Natural killer cell treated with Interleukin-12 subunit alpha and Interleukin-12 subunit beta and Interleukin-15 and Interleukin-18, amount 100 ng/mL, for 72 hours (primary cell): ENCODE data around the gene GID8. TPM values are rescaled to one million over a fixed set of nuclear protein-coding genes. Genes with fewer than 3 reads are reported as not detected.

Experiments used
- ATAC-seq, 2 donors: fragments of 150-1000 bp; cut with Tn5 transposase in 1 of 2; sonication (Bioruptor Pico), chemical (Tn5 transposase) in 1 of 2; 2 replicates each; pipeline ENCODE4 v1.10.0; 2021
- DNase-seq: peaks from one replicate; pipeline ENCODE4 v3.0.0; 2022; ENCODE audit warnings: low spot score
- H3K27ac Mint-ChIP-seq, 2 donors: 1 replicate in 1 of 2; 2 replicates in 1 of 2; pipeline ENCODE4 v1.8.0; 2022; ENCODE audit warnings: mixed read lengths in 2 of 2, mild to moderate bottlenecking in 1 of 2, moderate library complexity in 1 of 2
- H3K27me3 Mint-ChIP-seq, 2 donors: 1 replicate in 1 of 2; 2 replicates in 1 of 2; pipeline ENCODE4 v1.8.0; 2022; ENCODE audit warnings: mixed read lengths in 2 of 2
- H3K36me3 Mint-ChIP-seq: one replicate; pipeline ENCODE4 v1.8.0; 2022; ENCODE audit warnings: mixed read lengths
- H3K4me1 Mint-ChIP-seq, 2 donors: 1 replicate in 1 of 2; 2 replicates in 1 of 2; pipeline ENCODE4 v1.8.0; 2022; ENCODE audit warnings: low read depth in 2 of 2, mixed read lengths in 2 of 2, mild to moderate bottlenecking in 1 of 2
- H3K4me3 Mint-ChIP-seq: one replicate; pipeline ENCODE4 v1.8.0; 2022; ENCODE audit warnings: mixed read lengths
- H3K9me3 Mint-ChIP-seq: 2 replicates; pipeline ENCODE4 v1.8.0; 2022; ENCODE audit warnings: mixed read lengths
- total RNA-seq, 2 donors: library from RNA; stranded (reverse); gene quantifications; one replicate each; pipeline ENCODE4 v1.2.3, GENCODE V29; 2022

GID8 gene
- total RNA-seq, 2 donors from 2014 or later = 34.9 to 35.5 TPM

DNA sequence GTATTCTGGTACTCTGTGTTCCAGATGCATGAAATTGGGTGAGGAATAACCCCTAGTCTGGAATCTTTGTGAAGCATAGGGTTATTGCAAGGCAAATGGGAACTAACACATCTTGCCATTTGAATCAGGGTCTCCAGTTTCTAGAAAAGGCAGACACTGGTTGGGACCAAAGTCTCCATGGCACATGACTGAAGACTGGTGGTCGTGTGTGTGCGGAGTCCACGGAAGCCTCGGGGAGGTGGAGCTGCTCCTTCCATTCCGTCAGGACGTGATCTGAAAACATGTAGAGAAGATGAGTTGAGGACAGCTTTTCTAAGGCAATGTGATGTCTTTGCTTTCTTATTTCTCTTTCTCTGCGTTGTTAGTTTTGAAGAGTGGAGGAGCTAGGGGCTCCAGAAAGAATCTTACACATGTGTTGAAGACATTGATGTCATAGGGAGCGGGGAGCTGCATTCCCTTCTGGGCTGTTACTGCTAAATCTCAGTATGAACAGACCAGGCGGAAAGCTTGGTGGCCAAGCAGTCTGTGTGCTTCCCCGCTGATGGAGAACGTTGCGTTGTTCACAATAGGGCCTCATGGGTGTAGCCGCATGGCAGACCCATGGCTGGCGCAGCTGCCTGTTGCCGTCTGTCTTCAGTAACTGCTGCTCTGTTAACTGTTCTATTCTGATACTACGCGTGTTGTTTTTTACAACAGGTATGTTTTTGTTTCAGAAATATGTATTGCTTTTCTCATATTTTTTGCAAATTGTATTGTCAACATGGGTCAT lies 9.8 kb downstream of the GID8 start:
- Mint-ChIP-seq H3K9me3 (no peaks in the 10 kb centered on the region), H3K27me3 (no peaks in the 10 kb centered on the region), H3K4me1 (peaks cover 10 to 18% of the 10 kb centered on the region in 2 donors), H3K4me3 (no peak overlapping the region), H3K36me3 (peaks cover 15% of the 10 kb centered on the region), H3K27ac (no peak overlapping the region)
- no peak for DNase-seq
- no peak for ATAC-seq

DNA sequence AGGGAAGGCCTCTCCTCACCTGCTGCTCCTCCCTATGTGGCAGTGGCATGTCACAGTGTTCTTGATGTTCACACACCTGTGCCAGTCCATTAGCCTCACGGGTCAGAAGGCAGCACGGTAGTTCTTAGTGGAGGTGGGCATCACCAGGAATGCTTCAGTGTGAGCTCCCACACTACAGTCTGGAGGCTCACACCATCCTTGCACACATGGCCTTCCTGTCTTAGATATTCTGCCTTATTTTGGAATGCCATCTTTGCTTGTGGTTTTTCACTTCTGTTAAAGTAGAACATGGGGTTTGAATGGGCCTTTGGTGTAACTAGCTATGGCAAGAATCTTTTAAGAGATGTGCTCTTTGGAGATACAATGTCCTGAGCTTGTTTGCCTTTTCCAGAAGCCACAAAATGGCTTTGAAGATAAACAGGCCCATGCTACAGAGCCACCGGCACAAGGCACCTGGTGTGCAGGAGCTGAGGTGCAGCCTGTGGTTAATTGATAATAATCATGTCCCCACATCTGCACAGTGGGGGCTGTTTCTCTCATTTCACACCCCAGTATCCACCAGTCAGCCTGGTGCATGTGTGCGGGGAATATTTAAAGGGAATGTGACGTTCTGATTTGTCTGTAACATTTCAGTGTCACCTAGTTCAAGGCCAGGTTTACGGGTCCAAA lies 11.3 kb downstream of the GID8 start:
- Mint-ChIP-seq H3K4me3 (no peak overlapping the region), H3K36me3 (peaks cover 13% of the 10 kb centered on the region), H3K27ac (no peak overlapping the region), H3K9me3 (no peaks in the 10 kb centered on the region), H3K27me3 (no peaks in the 10 kb centered on the region), H3K4me1 (peaks cover 14 to 24% of the 10 kb centered on the region in 2 donors)
- ATAC-seq = no peak
- DNase-seq = no peak

DNA sequence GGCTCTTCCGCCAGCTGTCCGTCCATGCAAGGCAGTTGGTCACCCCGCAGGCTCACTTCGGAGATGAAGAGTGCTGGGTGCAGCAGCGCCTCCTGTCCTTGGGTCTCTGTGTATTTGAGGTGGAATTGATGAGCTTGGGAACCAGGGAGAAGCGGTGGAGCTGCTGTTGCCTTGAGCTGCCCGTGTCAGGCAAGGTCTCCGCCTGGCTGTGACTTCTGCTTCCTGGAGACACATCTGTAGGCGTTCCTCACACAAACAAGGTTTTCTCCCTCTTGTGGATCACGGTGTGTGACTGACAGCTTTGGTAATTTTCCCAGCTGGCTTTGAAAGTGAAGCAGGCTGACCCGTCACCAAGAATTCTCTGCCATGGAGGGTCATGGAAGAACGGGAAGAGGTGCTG lies 12.0 kb downstream of the GID8 start:
- H3K4me3 Mint-ChIP-seq = peak overlapping the region; percentile 7
- no peaks in the 10 kb centered on the region for H3K27me3 Mint-ChIP-seq
- no peak for DNase-seq
- no peak for ATAC-seq
- no peak overlapping the region for H3K27ac Mint-ChIP-seq
- H3K4me1 Mint-ChIP-seq = peaks cover 10 to 21% of the 10 kb centered on the region in 2 donors
- H3K36me3 Mint-ChIP-seq = peaks cover 7% of the 10 kb centered on the region
- H3K9me3 Mint-ChIP-seq = no peaks in the 10 kb centered on the region

DNA sequence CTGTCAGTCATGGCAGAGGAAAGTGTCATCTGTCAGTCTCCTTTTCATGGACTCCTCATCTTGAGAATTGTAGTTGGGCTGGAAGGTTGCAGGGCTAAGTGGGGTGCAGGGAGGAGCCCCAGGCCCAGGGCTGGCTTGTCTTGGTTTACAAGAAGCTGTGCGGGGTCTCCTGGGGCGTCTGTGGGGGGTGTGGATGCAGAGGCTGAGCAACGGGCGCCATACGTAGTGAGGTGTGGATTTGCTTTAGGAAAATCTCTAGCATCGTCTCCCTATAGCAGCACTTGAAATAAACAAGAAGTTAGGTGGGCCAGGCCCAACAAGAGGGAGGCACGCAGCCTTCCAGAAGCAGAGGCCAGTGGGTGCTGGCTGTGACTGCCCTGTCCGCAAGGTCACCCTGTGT lies 12.8 kb downstream of the GID8 start:
- Mint-ChIP-seq H3K4me3 (no peak overlapping the region), H3K4me1 (peaks cover 10 to 21% of the 10 kb centered on the region in 2 donors), H3K27me3 (no peaks in the 10 kb centered on the region), H3K9me3 (no peaks in the 10 kb centered on the region), H3K36me3 (peaks cover 7% of the 10 kb centered on the region), H3K27ac (no peak overlapping the region)
- DNase-seq (no peak), ATAC-seq (no peak)

DNA sequence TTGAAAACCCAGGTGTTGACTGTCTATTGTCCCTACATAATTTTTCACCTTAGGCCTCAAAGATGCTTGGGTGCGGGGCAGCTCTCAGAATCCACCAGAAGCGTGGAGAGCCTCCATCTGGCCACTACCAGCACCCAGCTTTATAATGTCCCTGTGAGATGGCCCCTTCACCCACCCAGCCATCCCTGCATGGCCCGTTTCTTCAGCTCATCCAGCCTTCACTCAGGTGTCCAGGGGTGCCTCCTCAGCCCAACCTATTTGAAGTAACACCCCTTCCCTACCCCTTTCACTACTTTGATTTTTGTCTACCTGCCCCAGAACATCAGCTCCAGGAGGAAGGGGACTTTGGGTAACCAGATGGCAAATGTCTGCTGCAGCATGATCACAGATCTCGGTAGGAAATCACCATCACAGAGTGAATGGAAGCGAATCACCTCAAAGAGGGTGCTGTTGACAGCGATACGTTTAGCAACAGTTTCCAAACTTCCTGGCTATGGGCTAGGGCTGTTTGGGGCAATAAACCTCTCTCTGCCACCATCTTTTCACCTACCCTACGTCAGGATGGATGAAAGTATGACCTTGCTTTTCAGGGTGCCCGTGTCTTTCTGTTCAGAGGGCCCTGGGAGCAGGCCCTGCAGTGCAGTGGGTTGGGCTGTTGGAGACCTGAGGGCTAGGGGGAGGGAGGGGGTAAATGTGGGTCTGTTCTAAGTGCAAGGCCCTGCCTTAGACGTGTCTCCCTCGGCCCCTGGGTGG lies 13.4 kb downstream of the GID8 start:
- H3K4me1 Mint-ChIP-seq = peaks cover 10 to 21% of the 10 kb centered on the region in 2 donors
- no peaks in the 10 kb centered on the region for H3K27me3 Mint-ChIP-seq
- ATAC-seq (no peak), DNase-seq (no peak)
- no peak overlapping the region for H3K27ac Mint-ChIP-seq
- no peak overlapping the region for H3K4me3 Mint-ChIP-seq
- no peaks in the 10 kb centered on the region for H3K9me3 Mint-ChIP-seq
- H3K36me3 Mint-ChIP-seq = peaks cover 7% of the 10 kb centered on the region

DNA sequence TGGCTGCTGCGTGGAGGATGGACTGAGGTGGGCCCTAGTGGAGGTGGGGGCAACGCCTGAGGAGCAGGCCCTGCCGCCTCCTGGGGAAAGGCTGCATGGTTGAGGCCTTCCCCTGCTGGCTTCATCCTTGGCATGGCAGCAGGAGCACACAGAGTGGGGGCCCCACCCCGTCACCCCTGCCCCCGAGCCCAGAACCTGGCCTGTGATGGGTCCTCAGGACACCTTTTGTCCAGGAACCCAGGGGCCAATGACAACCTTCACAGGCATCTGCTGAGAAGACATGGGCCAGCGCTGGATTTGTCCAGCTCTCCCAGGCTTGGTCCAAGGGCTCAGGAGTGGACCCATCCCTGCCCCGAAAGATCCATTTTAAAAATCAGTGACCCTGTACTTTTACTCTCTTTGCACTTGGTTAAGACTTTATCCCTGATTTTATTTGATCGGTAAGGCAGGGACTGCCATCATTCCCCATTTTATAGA lies 14.0 kb downstream of the GID8 start:
- DNase-seq (no peak), ATAC-seq (no peak)
- Mint-ChIP-seq H3K4me1 (peaks cover 10 to 21% of the 10 kb centered on the region in 2 donors), H3K27me3 (no peaks in the 10 kb centered on the region), H3K9me3 (no peaks in the 10 kb centered on the region), H3K4me3 (peak overlapping the region; percentile 86), H3K27ac (peak overlapping the region; percentile 78 to 82), H3K36me3 (peaks cover 7% of the 10 kb centered on the region)

DNA sequence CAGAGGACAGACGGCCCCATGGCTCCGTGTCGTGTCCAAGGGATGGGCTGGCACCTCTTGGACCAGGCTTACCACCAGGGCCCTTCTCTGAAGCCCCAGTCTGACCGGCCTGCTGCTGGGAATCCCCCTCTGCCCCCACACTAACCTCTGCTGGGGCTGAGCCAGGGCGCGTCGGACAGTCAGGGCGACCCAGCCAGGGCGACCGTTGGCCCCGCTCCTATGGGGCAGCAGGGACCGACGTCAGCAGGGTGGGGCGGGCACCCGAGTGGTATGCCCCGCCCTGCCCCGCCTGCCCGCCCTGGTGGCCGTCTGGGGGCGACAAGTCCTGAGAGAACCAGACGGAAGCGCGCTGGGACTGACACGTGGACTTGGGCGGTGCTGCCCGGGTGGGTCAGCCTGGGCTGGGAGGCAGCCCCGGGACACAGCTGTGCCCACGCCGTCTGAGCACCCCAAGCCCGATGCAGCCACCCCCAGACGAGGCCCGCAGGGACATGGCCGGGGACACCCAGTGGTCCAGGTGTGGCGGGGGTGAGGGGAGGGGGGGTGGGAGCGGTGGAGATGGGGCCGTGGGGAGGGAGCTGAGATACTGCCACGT lies 14.5 kb downstream of the GID8 start, which contains the start of gene SLC17A9:
Gene SLC17A9 (plus strand): TSS at position 337 of the 595 bp plus-strand sequence. CDS start 122 bp downstream, at position 459.
- ATAC-seq (peak; percentile 93 to 95), DNase-seq (peak; percentile 88)
- H3K4me1 Mint-ChIP-seq = peaks cover 10 to 17% of the 10 kb centered on the region in 2 donors

DNA sequence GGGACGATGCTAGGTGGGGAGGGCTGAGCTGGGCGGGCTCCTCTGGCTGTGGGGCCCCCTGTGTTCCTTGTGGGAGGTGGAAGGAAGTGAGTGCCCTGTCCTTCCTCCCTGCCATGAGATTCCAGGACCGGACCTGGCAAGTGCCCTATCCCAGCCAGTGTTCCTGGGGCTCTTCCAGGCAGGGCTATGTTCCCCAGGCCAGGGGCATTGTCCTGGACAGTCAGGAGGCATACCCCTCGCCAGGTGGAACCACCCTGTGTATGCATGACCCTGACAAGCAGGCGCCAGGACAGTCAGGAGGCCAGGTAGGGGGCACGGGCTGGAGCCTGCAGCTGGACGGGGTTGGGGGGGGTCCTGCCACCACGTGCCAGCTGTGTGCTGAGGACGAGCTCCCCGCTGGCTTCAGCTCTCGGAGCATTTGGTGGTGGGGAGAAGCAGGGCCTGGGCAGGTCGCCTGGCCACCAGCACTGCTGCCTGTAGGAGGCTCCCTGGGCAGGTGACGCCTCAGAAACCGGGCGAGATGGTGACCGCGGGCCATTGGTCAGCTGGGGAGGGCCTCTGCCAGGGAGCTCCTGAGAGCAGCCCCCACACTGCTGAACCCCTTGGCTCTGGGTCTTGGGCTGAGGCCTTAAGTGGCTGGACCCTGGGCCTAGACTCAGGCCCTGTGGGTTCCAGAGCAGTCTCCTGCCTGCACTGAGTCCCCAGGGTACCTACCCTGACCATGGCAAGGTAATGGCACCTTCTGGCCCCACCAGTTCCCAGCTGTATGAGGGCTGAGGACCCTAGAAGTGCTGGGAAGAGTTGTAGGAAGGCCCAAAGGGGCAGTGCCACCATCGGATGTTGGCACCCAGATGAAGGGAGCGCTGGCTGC lies 15.3 kb downstream of the GID8 start:
- peak overlapping the region; percentile 86 for H3K4me3 Mint-ChIP-seq
- no peaks in the 10 kb centered on the region for H3K9me3 Mint-ChIP-seq
- H3K27ac Mint-ChIP-seq = peak overlapping the region; percentile 87 to 91
- peaks cover 10 to 16% of the 10 kb centered on the region in 2 donors for H3K4me1 Mint-ChIP-seq
- ATAC-seq (peak in 1 of 2 donors; percentile 3), DNase-seq (no peak)
- no peaks in the 10 kb centered on the region for H3K27me3 Mint-ChIP-seq
- H3K36me3 Mint-ChIP-seq = no peaks in the 10 kb centered on the region

More for the DNA sequence above, 14.5 kb downstream of the GID8 start, which contains the start of gene SLC17A9:
- H3K9me3 Mint-ChIP-seq = no peaks in the 10 kb centered on the region
- peaks cover 2% of the 10 kb centered on the region for H3K36me3 Mint-ChIP-seq
- peak within 1 kb of the TSS; percentile 87 to 91 for H3K27ac Mint-ChIP-seq
- peak within 1 kb of the TSS; percentile 86 for H3K4me3 Mint-ChIP-seq
- no peaks in the 10 kb centered on the region for H3K27me3 Mint-ChIP-seq

DNA sequence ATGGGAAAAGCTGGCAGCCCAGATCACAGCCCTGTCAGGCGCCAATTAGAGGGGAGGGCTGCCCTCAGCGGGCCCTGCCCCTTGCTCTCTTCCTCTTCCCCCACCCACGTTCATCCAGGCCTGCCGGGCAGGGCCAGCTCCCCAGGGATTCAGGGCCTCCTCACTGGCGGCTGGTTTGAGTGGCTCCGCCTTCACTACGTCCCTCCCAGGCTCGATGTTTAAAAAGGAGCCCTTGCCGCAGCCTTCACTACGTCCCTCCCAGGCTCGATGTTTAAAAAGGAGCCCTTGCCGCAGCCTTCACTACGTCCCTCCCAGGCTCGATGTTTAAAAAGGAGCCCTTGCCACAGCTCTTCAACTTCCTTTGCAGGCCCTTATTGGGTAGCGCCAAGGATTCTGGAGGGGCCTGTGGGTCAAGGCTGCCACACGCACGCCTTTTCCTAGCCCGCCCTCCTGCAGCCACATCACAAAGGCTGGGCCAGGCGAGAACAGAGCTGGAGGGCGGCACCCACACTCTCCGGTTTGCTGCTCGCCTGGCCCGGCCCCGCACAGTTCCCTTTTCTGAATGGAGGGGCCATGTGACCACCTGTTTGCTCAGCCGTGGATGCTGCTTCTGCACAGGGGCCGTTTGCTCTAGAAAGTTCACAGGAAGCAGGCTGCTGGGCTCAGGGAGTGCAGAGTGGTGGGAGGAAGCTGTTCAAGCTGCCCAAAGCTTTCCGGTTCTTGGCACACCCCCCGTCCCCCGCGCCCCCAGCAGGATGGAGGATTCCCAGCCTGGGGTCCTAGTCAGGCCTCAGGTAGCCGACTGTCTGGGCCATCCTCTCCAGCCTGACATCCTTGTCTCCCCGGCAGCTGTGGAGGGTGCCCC lies 16.1 kb downstream of the GID8 start:
- Mint-ChIP-seq H3K4me1 (peaks cover 10 to 16% of the 10 kb centered on the region in 2 donors), H3K9me3 (no peaks in the 10 kb centered on the region), H3K4me3 (peak overlapping the region; percentile 86), H3K27me3 (no peaks in the 10 kb centered on the region), H3K36me3 (no peaks in the 10 kb centered on the region), H3K27ac (peak overlapping the region; percentile 87 to 91)
- DNase-seq (no peak), ATAC-seq (peak; percentile 70 to 75)

DNA sequence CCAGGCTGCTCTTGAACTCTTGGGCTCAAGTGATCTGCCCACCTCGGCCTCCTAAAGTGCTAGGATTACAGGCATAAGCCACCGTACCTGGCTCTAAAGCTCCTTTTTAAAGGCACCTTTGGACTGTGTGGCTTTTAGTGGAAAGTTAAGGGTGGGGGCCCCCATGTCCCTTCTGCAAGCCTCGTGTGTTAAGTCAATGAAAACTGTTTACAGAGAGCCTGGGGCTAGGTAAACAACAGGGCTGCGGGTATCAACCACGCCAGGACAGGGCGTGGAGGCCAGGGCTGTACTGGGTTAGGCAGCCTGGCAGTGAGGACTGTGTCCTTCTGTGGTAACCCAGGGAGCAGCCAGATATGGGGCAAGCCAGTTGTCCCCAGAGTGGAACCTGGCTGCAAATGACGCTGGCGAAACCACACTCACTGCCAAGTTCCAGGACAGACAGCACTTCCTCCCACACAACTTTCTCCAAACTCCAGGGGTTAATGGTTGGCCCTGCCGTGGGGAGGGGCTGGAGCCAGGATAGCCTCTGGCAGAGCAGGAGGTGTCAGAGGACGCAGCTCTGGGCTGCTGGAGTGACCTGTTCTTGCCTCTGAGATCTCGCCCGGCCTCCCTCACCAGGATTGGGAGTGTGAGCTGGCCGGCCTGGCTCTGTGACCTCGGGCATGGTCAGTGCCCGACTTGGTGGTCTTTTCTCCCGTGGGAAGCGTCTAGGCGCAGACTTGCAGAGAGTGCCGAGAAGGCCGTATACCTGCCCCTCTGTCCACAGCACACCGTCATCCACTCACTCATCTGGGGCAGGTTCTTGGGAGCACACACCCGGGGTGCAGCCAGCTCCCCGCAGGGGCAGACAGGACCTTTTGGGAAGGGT lies 17.8 kb downstream of the GID8 start:
- H3K4me3 Mint-ChIP-seq = no peak overlapping the region
- peaks cover 14 to 17% of the 10 kb centered on the region in 2 donors for H3K4me1 Mint-ChIP-seq
- no peaks in the 10 kb centered on the region for H3K36me3 Mint-ChIP-seq
- H3K27ac Mint-ChIP-seq = no peak overlapping the region
- DNase-seq = no peak
- ATAC-seq = no peak
- no peaks in the 10 kb centered on the region for H3K27me3 Mint-ChIP-seq
- H3K9me3 Mint-ChIP-seq = no peaks in the 10 kb centered on the region

DNA sequence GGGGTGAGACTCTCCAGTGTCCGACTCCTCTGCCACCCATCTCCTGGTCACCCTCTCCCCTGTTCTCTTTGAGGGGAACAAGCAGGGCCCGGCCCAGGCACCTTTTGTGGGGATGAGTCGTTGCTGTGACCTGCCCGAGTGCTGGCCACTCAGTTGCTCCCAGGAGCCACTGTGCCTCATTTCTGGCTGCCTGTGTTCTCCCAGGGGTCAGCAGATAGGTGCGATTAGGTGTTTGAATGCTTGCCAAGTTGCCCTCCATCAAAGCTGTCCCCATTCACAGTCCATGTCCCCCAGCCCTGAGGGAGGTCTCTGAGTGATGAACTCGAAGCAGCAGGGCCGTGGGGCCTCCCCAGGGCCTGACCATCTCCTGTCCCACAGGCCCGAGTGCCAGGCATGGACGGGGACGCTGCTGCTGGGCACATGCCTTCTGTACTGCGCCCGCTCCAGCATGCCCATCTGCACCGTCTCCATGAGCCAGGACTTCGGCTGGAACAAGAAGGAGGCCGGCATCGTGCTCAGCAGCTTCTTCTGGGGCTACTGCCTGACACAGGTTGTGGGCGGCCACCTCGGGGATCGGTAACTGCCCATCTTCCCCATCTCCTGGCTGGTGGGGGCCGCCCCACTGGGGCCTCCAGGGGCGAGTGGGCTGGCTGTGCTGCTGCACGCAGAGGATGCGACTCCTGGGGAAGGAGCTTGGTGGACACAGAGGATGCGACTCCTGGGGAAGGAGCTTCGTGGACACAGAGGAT lies 18.6 kb downstream of the GID8 start:
- peaks cover 14 to 17% of the 10 kb centered on the region in 2 donors for H3K4me1 Mint-ChIP-seq
- DNase-seq (no peak), ATAC-seq (no peak)
- H3K4me3 Mint-ChIP-seq = no peak overlapping the region
- no peaks in the 10 kb centered on the region for H3K9me3 Mint-ChIP-seq
- H3K27ac Mint-ChIP-seq = no peak overlapping the region
- H3K27me3 Mint-ChIP-seq = no peaks in the 10 kb centered on the region
- no peaks in the 10 kb centered on the region for H3K36me3 Mint-ChIP-seq
